Stomach smooth muscle (tissue), 2 donors: ENCODE data around the gene ZNF784.

ENCODE experiments used
- H3K27ac ChIP-seq: one replicate; pipeline ENCODE4 v1.7.0; 2013; ENCODE audit warnings: mild to moderate bottlenecking, low read length, inconsistent platforms
- H3K27me3 ChIP-seq, 2 donors: one replicate each; pipeline ENCODE4 v1.7.0; 2013; ENCODE audit warnings: low read length in 2 of 2; ENCODE audit not compliant: insufficient read depth in 2 of 2, control insufficient read depth in 1 of 2
- H3K36me3 ChIP-seq, 2 donors: one replicate each; pipeline ENCODE4 v1.7.0; 2013; ENCODE audit warnings: low read length in 2 of 2; ENCODE audit not compliant: control insufficient read depth in 2 of 2, insufficient read depth in 2 of 2
- H3K4me1 ChIP-seq: one replicate; pipeline ENCODE4 v1.7.0; 2013; ENCODE audit warnings: low read length; ENCODE audit not compliant: control insufficient read depth, insufficient read depth
- H3K4me3 ChIP-seq, 2 donors: one replicate each; pipeline ENCODE4 v1.7.0; 2013; ENCODE audit warnings: low read length in 2 of 2
- H3K9ac ChIP-seq, 2 donors: one replicate each; pipeline ENCODE4 v1.7.0; 2013; ENCODE audit warnings: low read length in 2 of 2, mild to moderate bottlenecking in 1 of 2
- H3K9me3 ChIP-seq, 2 donors: one replicate each; pipeline ENCODE4 v1.7.0; 2013; ENCODE audit warnings: low read length in 2 of 2; ENCODE audit not compliant: control insufficient read depth in 2 of 2
- donor health status: healthy.
- donor health status: Pancreatic carcinoma.

ZNF784 gene

GRCh38 chr19:55648585-55649267 is 24.4 kb upstream of the ZNF784 start:
- Histone ChIP-seq H3K27ac (peak overlapping the region; percentile 82), H3K4me3 (peak overlapping the region; percentile 83 to 84), H3K36me3 (peaks cover 6 to 10% of the 10 kb centered on the region in 2 donors), H3K27me3 (no peaks in the 10 kb centered on the region), H3K9ac (peak overlapping the region; percentile 76 to 81), H3K9me3 (no peaks in the 10 kb centered on the region), H3K4me1 (peaks cover 41% of the 10 kb centered on the region)

- no peaks in the 10 kb centered on the region for H3K9me3 ChIP-seq
- H3K4me3 ChIP-seq = peak within 1 kb of the TSS; percentile 83 to 84
- H3K36me3 ChIP-seq = peaks cover 6 to 10% of the 10 kb centered on the region in 2 donors
- no peaks in the 10 kb centered on the region for H3K27me3 ChIP-seq
- H3K4me1 ChIP-seq = peaks cover 45% of the 10 kb centered on the region
- H3K27ac ChIP-seq = peak within 1 kb of the TSS; percentile 82
- peak within 1 kb of the TSS; percentile 76 to 81 for H3K9ac ChIP-seq
Measured at GRCh38 chr19:55647732-55648584, 23.6 kb upstream of the ZNF784 start, which contains the start of gene CCDC106. Gene CCDC106, plus strand, starts transcription at chr19:55648212. Its CDS starts 835 bp downstream, at chr19:55649047.

- Histone ChIP-seq H3K9ac (peak overlapping the region; percentile 76 to 81), H3K9me3 (no peaks in the 10 kb centered on the region), H3K4me3 (peak overlapping the region; percentile 83 to 84), H3K27me3 (no peaks in the 10 kb centered on the region), H3K36me3 (peaks cover 6 to 8% of the 10 kb centered on the region in 2 donors), H3K4me1 (peaks cover 52% of the 10 kb centered on the region), H3K27ac (peak overlapping the region; percentile 82)
Measured at GRCh38 chr19:55646889-55647731, 22.7 kb upstream of the ZNF784 start.

DNA sequence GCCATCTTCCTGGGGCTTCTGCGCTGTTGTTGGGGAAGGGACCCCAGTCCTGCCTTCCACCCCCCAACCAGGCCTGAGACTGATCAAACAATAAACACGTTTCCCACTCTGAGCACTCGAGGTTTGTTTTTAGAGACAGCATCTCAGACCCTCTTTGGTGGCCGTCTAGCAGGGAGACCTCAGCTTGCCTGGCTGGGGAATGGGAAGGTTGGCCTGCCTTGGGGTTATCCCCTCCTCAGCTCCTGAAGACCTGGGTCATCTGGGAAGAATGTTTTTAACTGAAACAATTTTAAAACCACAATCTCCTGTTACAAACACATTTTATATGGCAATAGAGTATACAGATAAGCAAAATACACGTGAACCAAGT is 21.1 kb upstream of the ZNF784 start:
- Histone ChIP-seq H3K36me3 (peaks cover 6 to 8% of the 10 kb centered on the region in 2 donors), H3K9me3 (no peaks in the 10 kb centered on the region), H3K27ac (no peak overlapping the region), H3K27me3 (no peaks in the 10 kb centered on the region), H3K4me1 (peaks cover 58% of the 10 kb centered on the region), H3K9ac (no peak overlapping the region), H3K4me3 (no peak overlapping the region)

DNA sequence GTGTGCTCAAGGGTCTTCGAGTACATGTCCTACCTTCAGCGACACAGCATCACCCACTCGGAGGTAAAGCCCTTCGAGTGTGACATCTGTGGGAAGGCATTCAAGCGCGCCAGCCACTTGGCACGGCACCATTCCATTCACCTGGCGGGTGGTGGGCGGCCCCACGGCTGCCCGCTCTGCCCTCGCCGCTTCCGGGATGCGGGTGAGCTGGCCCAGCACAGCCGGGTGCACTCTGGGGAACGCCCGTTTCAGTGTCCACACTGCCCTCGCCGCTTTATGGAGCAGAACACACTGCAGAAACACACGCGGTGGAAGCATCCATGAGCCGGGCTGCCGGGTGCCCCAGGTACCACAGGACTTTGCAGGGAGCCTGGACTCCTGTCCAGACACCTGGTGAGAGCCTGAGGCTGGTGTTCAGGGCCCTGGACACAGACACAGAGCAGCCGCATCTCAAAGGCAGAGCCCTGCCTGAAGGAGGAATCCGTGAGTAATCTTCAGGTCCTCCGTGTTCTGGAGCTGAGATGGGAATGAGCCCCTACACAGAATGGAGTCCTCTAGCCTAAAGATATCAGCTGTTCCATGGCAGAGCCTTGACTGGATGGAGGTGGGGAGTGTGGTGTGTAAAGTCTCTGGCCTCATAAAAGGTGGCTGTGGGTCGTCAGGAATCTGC is 20.6 kb upstream of the ZNF784 start:
- Histone ChIP-seq H3K27me3 (no peaks in the 10 kb centered on the region), H3K4me3 (no peak overlapping the region), H3K9me3 (no peaks in the 10 kb centered on the region), H3K4me1 (peaks cover 63% of the 10 kb centered on the region), H3K9ac (no peak overlapping the region), H3K36me3 (peaks cover 6 to 8% of the 10 kb centered on the region in 2 donors), H3K27ac (no peak overlapping the region)

DNA sequence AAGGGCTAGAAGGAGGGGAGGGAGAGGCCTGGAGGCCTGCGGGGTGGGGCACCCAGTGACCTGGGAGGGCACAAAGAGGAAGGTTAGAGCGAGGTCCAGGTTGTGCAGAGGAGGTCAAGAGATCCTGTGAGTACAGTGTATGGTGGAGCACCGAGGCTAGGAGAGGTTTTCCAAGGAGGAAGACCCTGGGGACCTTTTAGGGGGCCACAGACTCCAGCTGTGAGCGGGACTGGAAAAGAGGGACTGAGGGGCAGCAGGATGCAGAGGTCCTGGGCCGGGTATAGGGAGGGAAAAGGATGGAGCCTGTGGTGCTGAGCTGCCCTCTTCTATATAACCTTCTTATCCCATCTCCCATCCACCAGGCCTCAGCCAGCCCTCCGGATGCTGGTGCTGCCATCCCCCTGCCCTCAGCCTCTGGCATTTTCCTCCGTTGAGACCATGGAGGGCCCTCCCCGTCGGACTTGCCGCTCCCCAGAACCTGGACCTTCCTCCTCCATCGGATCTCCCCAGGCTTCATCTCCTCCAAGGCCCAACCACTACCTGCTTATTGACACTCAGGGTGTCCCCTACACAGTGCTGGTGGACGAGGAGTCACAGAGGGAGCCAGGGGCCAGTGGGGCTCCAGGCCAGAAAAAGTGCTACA is 19.9 kb upstream of the ZNF784 start:
- Histone ChIP-seq H3K27ac (peak overlapping the region; percentile 49), H3K27me3 (no peaks in the 10 kb centered on the region), H3K36me3 (peaks cover 6 to 8% of the 10 kb centered on the region in 2 donors), H3K9me3 (no peaks in the 10 kb centered on the region), H3K4me3 (peak overlapping the region; percentile 67 to 81), H3K9ac (peak overlapping the region; percentile 69 to 80), H3K4me1 (peaks cover 63% of the 10 kb centered on the region)

DNA sequence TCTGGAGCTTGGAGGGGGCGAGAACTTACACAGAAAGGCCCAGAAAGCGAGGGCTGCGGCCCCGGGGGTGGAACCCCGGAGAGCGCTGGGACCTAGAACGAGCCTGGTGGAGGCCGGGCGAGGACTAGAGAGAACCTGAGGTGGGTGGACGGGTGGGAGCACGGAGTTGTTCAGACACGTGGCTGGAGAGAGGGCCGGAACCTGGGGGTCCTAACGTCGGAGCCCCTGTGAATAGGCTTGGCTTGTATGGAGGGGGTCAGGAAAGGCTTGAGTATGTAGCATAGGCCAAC is 19.5 kb upstream of the ZNF784 start:
- Histone ChIP-seq H3K9ac (peak overlapping the region; percentile 69 to 80), H3K36me3 (peaks cover 6 to 8% of the 10 kb centered on the region in 2 donors), H3K9me3 (no peaks in the 10 kb centered on the region), H3K4me1 (peaks cover 62% of the 10 kb centered on the region), H3K27me3 (no peaks in the 10 kb centered on the region), H3K4me3 (peak overlapping the region; percentile 67 to 81), H3K27ac (peak overlapping the region; percentile 49)

- H3K4me1 ChIP-seq = peaks cover 57% of the 10 kb centered on the region
- H3K36me3 ChIP-seq = peaks cover 6 to 8% of the 10 kb centered on the region in 2 donors
- peak within 1 kb of the TSS; percentile 88 for H3K27ac ChIP-seq
Measured at GRCh38 chr19:55643003-55643886, 18.9 kb upstream of the ZNF784 start, which contains the start of gene ZNF581. Gene ZNF581, plus strand, starts transcription at chr19:55643649. Its CDS starts 923 bp downstream, at chr19:55644572.

More at GRCh38 chr19:55643003-55643886, 18.9 kb upstream of the ZNF784 start, which contains the start of gene ZNF581:
- Histone ChIP-seq H3K9me3 (no peaks in the 10 kb centered on the region), H3K27me3 (no peaks in the 10 kb centered on the region), H3K4me3 (peak within 1 kb of the TSS; percentile 81 to 93), H3K9ac (peak within 1 kb of the TSS; percentile 79 to 80)
